ENCODE data around the gene ABI3BP.

The ABI3BP gene

GRCh38 chr3:100748220-100748619 lies 245.0 kb downstream of the ABI3BP start:
- H3K27ac ChIP-seq (ENCODE audit: low read depth, low read length), result no peak overlapping the region
- peaks cover 25% of the 10 kb centered on the region for H3K36me3 ChIP-seq (ENCODE audit: control insufficient read depth, insufficient read depth, low read length)
- no peaks in the 10 kb centered on the region for H3K27me3 ChIP-seq (ENCODE audit: control insufficient read depth, insufficient read depth, low read length)
- H3K4me3 ChIP-seq (ENCODE audit: low read length), result no peak overlapping the region
- H3K4me1 ChIP-seq (ENCODE audit: control insufficient read depth, insufficient read depth, low read length), result no peaks in the 10 kb centered on the region
- no peak overlapping the region for H3K9ac ChIP-seq (ENCODE audit: low read length)

- no peaks in the 10 kb centered on the region for H3K4me1 ChIP-seq (ENCODE audit: control insufficient read depth, insufficient read depth, low read length)
- H3K9ac ChIP-seq (ENCODE audit: low read length), result no peak overlapping the region
- H3K36me3 ChIP-seq (ENCODE audit: control insufficient read depth, insufficient read depth, low read length), result peaks cover 21% of the 10 kb centered on the region
- no peak overlapping the region for H3K27ac ChIP-seq (ENCODE audit: low read depth, low read length)
- no peaks in the 10 kb centered on the region for H3K27me3 ChIP-seq (ENCODE audit: control insufficient read depth, insufficient read depth, low read length)
- no peak overlapping the region for H3K4me3 ChIP-seq (ENCODE audit: low read length)
These were observed 247.1 kb downstream of the ABI3BP start for GRCh38 chr3:100746092-100746491.

GRCh38 chr3:100745617-100746016 lies 247.6 kb downstream of the ABI3BP start:
- Histone ChIP-seq H3K27me3 (ENCODE audit: control insufficient read depth, insufficient read depth, low read length) (no peaks in the 10 kb centered on the region), H3K9ac (ENCODE audit: low read length) (no peak overlapping the region), H3K4me1 (ENCODE audit: control insufficient read depth, insufficient read depth, low read length) (no peaks in the 10 kb centered on the region), H3K36me3 (ENCODE audit: control insufficient read depth, insufficient read depth, low read length) (peaks cover 24% of the 10 kb centered on the region), H3K27ac (ENCODE audit: low read depth, low read length) (no peak overlapping the region), H3K4me3 (ENCODE audit: low read length) (no peak overlapping the region)

GRCh38 chr3:100744671-100745070 lies 248.6 kb downstream of the ABI3BP start:
- Histone ChIP-seq H3K27me3 (ENCODE audit: control insufficient read depth, insufficient read depth, low read length) (no peaks in the 10 kb centered on the region), H3K36me3 (ENCODE audit: control insufficient read depth, insufficient read depth, low read length) (peaks cover 21% of the 10 kb centered on the region), H3K9ac (ENCODE audit: low read length) (no peak overlapping the region), H3K4me3 (ENCODE audit: low read length) (no peak overlapping the region), H3K27ac (ENCODE audit: low read depth, low read length) (no peak overlapping the region), H3K4me1 (ENCODE audit: control insufficient read depth, insufficient read depth, low read length) (no peaks in the 10 kb centered on the region)

GRCh38 chr3:100743535-100743934 lies 249.7 kb downstream of the ABI3BP start:
- Histone ChIP-seq H3K36me3 (ENCODE audit: control insufficient read depth, insufficient read depth, low read length) (peaks cover 21% of the 10 kb centered on the region), H3K4me1 (ENCODE audit: control insufficient read depth, insufficient read depth, low read length) (no peaks in the 10 kb centered on the region), H3K27me3 (ENCODE audit: control insufficient read depth, insufficient read depth, low read length) (no peaks in the 10 kb centered on the region), H3K27ac (ENCODE audit: low read depth, low read length) (no peak overlapping the region), H3K4me3 (ENCODE audit: low read length) (no peak overlapping the region), H3K9ac (ENCODE audit: low read length) (no peak overlapping the region)

GRCh38 chr3:100740207-100740606 lies 253.0 kb downstream of the ABI3BP start:
- H3K27ac ChIP-seq (ENCODE audit: low read depth, low read length), result no peak overlapping the region
- H3K4me1 ChIP-seq (ENCODE audit: control insufficient read depth, insufficient read depth, low read length), result no peaks in the 10 kb centered on the region
- no peak overlapping the region for H3K4me3 ChIP-seq (ENCODE audit: low read length)
- no peak overlapping the region for H3K9ac ChIP-seq (ENCODE audit: low read length)
- H3K36me3 ChIP-seq (ENCODE audit: control insufficient read depth, insufficient read depth, low read length), result peaks cover 15% of the 10 kb centered on the region
- H3K27me3 ChIP-seq (ENCODE audit: control insufficient read depth, insufficient read depth, low read length), result no peaks in the 10 kb centered on the region

GRCh38 chr3:100737334-100737733 lies 255.9 kb downstream of the ABI3BP start:
- no peak overlapping the region for H3K9ac ChIP-seq (ENCODE audit: low read length)
- H3K4me1 ChIP-seq (ENCODE audit: control insufficient read depth, insufficient read depth, low read length), result no peaks in the 10 kb centered on the region
- no peak overlapping the region for H3K4me3 ChIP-seq (ENCODE audit: low read length)
- H3K27me3 ChIP-seq (ENCODE audit: control insufficient read depth, insufficient read depth, low read length), result no peaks in the 10 kb centered on the region
- H3K36me3 ChIP-seq (ENCODE audit: control insufficient read depth, insufficient read depth, low read length), result peaks cover 19% of the 10 kb centered on the region
- H3K27ac ChIP-seq (ENCODE audit: low read depth, low read length), result no peak overlapping the region

GRCh38 chr3:100732435-100732834 lies 260.8 kb downstream of the ABI3BP start:
- no peaks in the 10 kb centered on the region for H3K27me3 ChIP-seq (ENCODE audit: control insufficient read depth, insufficient read depth, low read length)
- no peak overlapping the region for H3K9ac ChIP-seq (ENCODE audit: low read length)
- H3K4me3 ChIP-seq (ENCODE audit: low read length), result no peak overlapping the region
- H3K4me1 ChIP-seq (ENCODE audit: control insufficient read depth, insufficient read depth, low read length), result no peaks in the 10 kb centered on the region
- H3K36me3 ChIP-seq (ENCODE audit: control insufficient read depth, insufficient read depth, low read length), result peaks cover 13% of the 10 kb centered on the region
- H3K27ac ChIP-seq (ENCODE audit: low read depth, low read length), result no peak overlapping the region

- peaks cover 8% of the 10 kb centered on the region for H3K36me3 ChIP-seq (ENCODE audit: control insufficient read depth, insufficient read depth, low read length)
These were observed 262.7 kb downstream of the ABI3BP start for GRCh38 chr3:100730524-100730923.

GRCh38 chr3:100726706-100727105 lies 266.5 kb downstream of the ABI3BP start:
- Histone ChIP-seq H3K9ac (ENCODE audit: low read length) (no peak overlapping the region), H3K27ac (ENCODE audit: low read depth, low read length) (no peak overlapping the region), H3K36me3 (ENCODE audit: control insufficient read depth, insufficient read depth, low read length) (peaks cover 5% of the 10 kb centered on the region), H3K4me3 (ENCODE audit: low read length) (no peak overlapping the region), H3K4me1 (ENCODE audit: control insufficient read depth, insufficient read depth, low read length) (no peaks in the 10 kb centered on the region), H3K27me3 (ENCODE audit: control insufficient read depth, insufficient read depth, low read length) (no peaks in the 10 kb centered on the region)

More at GRCh38 chr3:100730524-100730923, 262.7 kb downstream of the ABI3BP start:
- Histone ChIP-seq H3K9ac (ENCODE audit: low read length) (no peak overlapping the region), H3K4me3 (ENCODE audit: low read length) (no peak overlapping the region), H3K27me3 (ENCODE audit: control insufficient read depth, insufficient read depth, low read length) (no peaks in the 10 kb centered on the region), H3K4me1 (ENCODE audit: control insufficient read depth, insufficient read depth, low read length) (no peaks in the 10 kb centered on the region), H3K27ac (ENCODE audit: low read depth, low read length) (no peak overlapping the region)

- Histone ChIP-seq H3K9ac (ENCODE audit: low read length) (no peak overlapping the region), H3K27me3 (ENCODE audit: control insufficient read depth, insufficient read depth, low read length) (no peaks in the 10 kb centered on the region), H3K4me1 (ENCODE audit: control insufficient read depth, insufficient read depth, low read length) (no peaks in the 10 kb centered on the region), H3K27ac (ENCODE audit: low read depth, low read length) (no peak overlapping the region), H3K4me3 (ENCODE audit: low read length) (no peak overlapping the region), H3K36me3 (ENCODE audit: control insufficient read depth, insufficient read depth, low read length) (peaks cover 5% of the 10 kb centered on the region)
These were observed 267.2 kb downstream of the ABI3BP start for GRCh38 chr3:100725935-100726513.

- Histone ChIP-seq H3K27me3 (ENCODE audit: control insufficient read depth, insufficient read depth, low read length) (no peaks in the 10 kb centered on the region), H3K4me3 (ENCODE audit: low read length) (no peak overlapping the region), H3K27ac (ENCODE audit: low read depth, low read length) (no peak overlapping the region), H3K9ac (ENCODE audit: low read length) (no peak overlapping the region), H3K36me3 (ENCODE audit: control insufficient read depth, insufficient read depth, low read length) (peaks cover 3% of the 10 kb centered on the region), H3K4me1 (ENCODE audit: control insufficient read depth, insufficient read depth, low read length) (no peaks in the 10 kb centered on the region)
These were observed 272.8 kb downstream of the ABI3BP start for GRCh38 chr3:100720426-100720825.

GRCh38 chr3:100719136-100719535 lies 274.1 kb downstream of the ABI3BP start:
- H3K9ac ChIP-seq (ENCODE audit: low read length), result no peak overlapping the region
- no peaks in the 10 kb centered on the region for H3K27me3 ChIP-seq (ENCODE audit: control insufficient read depth, insufficient read depth, low read length)
- no peak overlapping the region for H3K27ac ChIP-seq (ENCODE audit: low read depth, low read length)
- no peaks in the 10 kb centered on the region for H3K4me1 ChIP-seq (ENCODE audit: control insufficient read depth, insufficient read depth, low read length)
- no peak overlapping the region for H3K4me3 ChIP-seq (ENCODE audit: low read length)
- peaks cover 3% of the 10 kb centered on the region for H3K36me3 ChIP-seq (ENCODE audit: control insufficient read depth, insufficient read depth, low read length)
